ENCODE results near the gene SLC22A17. TPM values are rescaled to one million over a fixed set of nuclear protein-coding genes. Genes with fewer than 3 reads are reported as not detected.

Gene SLC22A17
- total and polyA plus RNA-seq, 10 of the 15 experiments (the other 5 are each of a cell fraction or from before 2014, with no cell fraction given) = not detected

- TF ChIP-seq TCF3 (IDR thresholded peaks at IDR 0.05; ENCODE audit: borderline replicate concordance, insufficient read depth, low read depth, low read length) (no peak), SPI1 (IDR thresholded peaks at IDR 0.05; ENCODE audit: borderline replicate concordance, insufficient read depth, low read depth, low read length) (no peak), IRF4 (IDR thresholded peaks at IDR 0.05; ENCODE audit: low read depth, low read length) (no peak), KAT2A (conservative IDR thresholded peaks at IDR 0.05; ENCODE audit: control insufficient read depth, low read depth, low read length) (no peak), SIN3A (IDR thresholded peaks at IDR 0.05; ENCODE audit: low read depth, low read length) (no peak), POU2F2 (IDR thresholded peaks at IDR 0.05; ENCODE audit: borderline replicate concordance, low read depth, low read length) (no peak)
These were observed 8.6 kb upstream of the SLC22A17 start (continued) for GRCh38 chr14:23361320-23361719.

GRCh38 chr14:23360496-23360895 is 7.8 kb upstream of the SLC22A17 start:
- Histone ChIP-seq H3K36me3 (ENCODE audit: control insufficient read depth in 2 of 2, insufficient read depth in 2 of 2, low read length in 1 of 2) (no peaks in the 10 kb centered on the region), H3K27ac (ENCODE audit: control insufficient read depth, insufficient read depth) (no peak overlapping the region), H3K4me1 (ENCODE audit: control insufficient read depth, insufficient read depth, low read length) (no peaks in the 10 kb centered on the region), H3K27me3 (replicated peaks in 1 of 2; ENCODE audit: control insufficient read depth in 2 of 2, insufficient read depth in 2 of 2, low read length in 1 of 2) (peaks cover 0 to 7% of the 10 kb centered on the region in 2 experiments; a peak in 3 of 4 replicates), H3K9me3 (replicated peaks; ENCODE audit: control insufficient read depth, insufficient read depth, low read length) (no peaks in the 10 kb centered on the region), H3K79me2 (ENCODE audit: control insufficient read depth, insufficient read depth, low read length) (no peaks in the 10 kb centered on the region), H3K9ac (ENCODE audit: control insufficient read depth, insufficient read depth, low read length) (no peak overlapping the region), H3K4me3 (no peak overlapping the region), H4K20me1 (ENCODE audit: control insufficient read depth, insufficient read depth) (no peaks in the 10 kb centered on the region), H2AFZ (ENCODE audit: control insufficient read depth, low read depth, low read length) (no peak overlapping the region), H3K4me2 (ENCODE audit: control insufficient read depth, insufficient read depth) (no peak overlapping the region)
- in situ Hi-C loops (cut with MboI) = no loop called here
- no peak for FAIRE-seq
- ChIA-PET POLR2A (no interaction called here), RAD21 (ENCODE audit: unreplicated experiment) (interaction anchor here (1.4 kb wide), 1 partner anchor 240 kb away, joined by 4 read pairs; no protein-coding TSS in a partner anchor), CTCF (interaction anchor here (0.6 to 1.4 kb wide), 7 partner anchors 18 to 240 kb away, joined by 3 to 5 read pairs (median 4); no protein-coding TSS in a partner anchor), SMC1A (ENCODE audit: uncharacterized antibody, unreplicated experiment) (interaction anchor here (1.1 kb wide), 2 partner anchors 33 to 54 kb away, joined by 3 read pairs; no protein-coding TSS in a partner anchor)
- no peak for DNase-seq (ENCODE audit: low read depth, low spot score)
- ATAC-seq = peak; percentile 31; the same call in 2 of the 3 replicates
- intact Hi-C loops (cut with micrococcal nuclease; ENCODE audit: unreplicated experiment) = no loop called here
- WGBS (ENCODE audit: insufficient coverage, insufficient replicate concordance, low lambda C conversion rate, missing lambda C conversion rate) = 29% methylated on average over 11 of the region's 11 CpGs
- TF ChIP-seq ZNF207 (IDR thresholded peaks at IDR 0.05; ENCODE audit: borderline replicate concordance) = no peak
- no peak for TF ChIP-seq CHD2 (IDR thresholded peaks at IDR 0.05; ENCODE audit: borderline replicate concordance, low read depth, low read length)
- TF ChIP-seq SMAD5 (IDR thresholded peaks at IDR 0.05; ENCODE audit: low read depth) = no peak
- TF ChIP-seq NFXL1 (IDR thresholded peaks at IDR 0.05; ENCODE audit: borderline replicate concordance) = no peak
- no TSS peak for BruUV-seq (replicated peaks)
